ENCODE data around the gene URAD.

URAD gene

GRCh38 chr13:28000567-28000966, 12.1 kb upstream of the URAD start:
- DNase-seq (ENCODE audit: low read depth in 2 of 2) = no peak

DNA sequence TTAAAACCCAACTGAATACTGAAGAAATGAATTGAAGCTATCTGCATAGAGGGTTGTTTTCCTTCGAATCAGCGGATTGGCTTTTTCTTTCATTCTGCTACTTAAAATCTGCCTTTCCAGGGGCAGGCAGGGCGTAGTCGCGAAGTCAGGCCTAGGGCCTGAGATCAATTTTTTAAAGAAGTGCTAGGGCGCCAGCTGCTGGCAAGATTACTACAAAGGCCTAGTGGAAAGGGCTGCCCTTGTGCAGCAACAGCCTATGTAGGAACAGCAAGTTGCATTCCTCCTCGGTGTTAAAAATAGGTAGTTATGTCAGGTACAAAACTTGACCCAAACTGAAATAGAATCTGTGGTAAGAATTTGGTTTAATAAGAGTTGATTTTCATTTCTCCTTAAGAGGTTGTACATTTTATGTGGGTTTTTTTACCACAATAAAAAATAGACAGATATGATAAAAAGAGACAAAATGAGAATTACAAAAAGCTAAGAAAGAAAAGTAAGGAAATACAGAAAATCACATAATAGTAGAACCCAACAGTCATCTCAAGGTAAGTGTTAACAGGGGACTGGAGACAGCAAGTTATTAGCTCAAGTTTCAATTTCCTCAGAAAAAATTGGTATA, 9.5 kb upstream of the URAD start:
- peak in 1 of 2 experiments; percentile 6 for DNase-seq (ENCODE audit: low read depth in 2 of 2)

DNA sequence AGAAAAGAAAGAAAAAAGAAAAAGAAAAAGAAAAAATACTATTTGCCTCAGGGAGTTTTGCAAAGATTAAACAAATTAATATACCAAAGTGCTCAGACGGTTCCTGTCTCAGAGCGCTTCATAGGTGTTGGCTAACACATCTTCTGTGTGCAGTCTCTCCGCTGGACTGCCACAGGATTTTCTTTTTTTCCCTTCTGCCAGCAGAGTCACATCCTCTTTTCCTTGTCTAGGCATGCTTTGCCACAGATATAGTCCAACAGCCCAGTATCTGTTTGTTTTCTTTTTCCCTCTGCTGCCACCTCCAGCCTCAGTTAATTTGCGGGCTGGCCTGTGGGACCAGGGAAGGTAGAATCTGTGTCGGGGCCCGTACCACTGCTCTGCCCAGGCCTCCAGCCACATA, 3.4 kb upstream of the URAD start:
- no peak for DNase-seq (ENCODE audit: low read depth in 2 of 2)

- no peak for DNase-seq (ENCODE audit: low read depth in 2 of 2)
These were observed 2.9 kb downstream of the URAD start for GRCh38 chr13:27985600-27985999.

DNA sequence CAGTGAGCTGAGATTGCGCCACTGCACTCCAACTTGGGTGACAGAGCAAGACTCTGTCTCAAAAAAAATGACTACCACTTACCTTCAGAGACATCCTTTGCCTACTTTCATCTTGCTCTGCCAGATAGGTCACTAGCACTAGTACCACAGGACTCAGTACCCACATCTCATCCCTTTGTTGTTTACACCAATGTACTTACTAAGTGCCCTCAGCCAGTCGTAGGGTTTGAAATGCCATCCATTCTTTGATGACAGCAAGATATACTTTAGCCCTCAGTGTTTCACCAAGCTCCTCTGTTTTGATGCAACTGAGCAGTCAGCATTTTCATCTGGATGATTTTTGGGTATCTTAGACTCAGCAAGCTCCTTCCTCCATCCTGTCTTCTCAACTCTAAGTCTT, 6.1 kb downstream of the URAD start:
- no peak for DNase-seq (ENCODE audit: low read depth in 2 of 2)

DNA sequence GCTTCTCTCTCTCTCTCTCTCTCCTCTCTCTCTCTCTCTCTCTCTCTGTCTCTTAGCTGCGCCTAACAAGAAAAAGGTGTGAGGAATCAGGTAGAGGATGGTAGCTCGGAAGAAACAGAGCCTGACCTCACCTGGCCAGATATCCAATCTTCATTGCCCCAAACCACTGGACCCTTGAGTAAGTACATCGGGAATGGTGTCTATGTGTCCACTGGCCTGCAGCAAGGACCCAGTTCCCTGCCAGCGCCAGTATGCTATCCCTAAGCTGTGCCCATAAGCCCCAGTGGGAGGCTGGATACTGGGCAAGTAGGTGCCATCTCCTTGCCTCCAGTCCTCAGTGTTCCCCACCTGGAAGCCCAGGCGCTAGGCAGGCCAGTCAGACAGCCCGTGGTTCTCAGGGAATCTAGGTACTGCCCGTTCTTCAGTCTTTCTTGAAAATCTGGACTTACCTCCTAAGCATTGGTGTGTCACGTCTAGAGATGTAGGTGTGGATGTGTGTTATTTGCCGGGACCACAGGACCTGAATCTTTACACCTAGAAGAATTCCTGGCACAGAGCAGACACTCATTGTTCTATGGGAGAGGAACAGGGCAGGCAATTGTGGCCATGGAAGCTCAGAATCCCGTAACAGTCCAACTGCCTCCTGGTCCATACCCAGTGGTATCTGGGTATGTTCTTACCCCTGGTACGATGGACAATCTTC, 7.3 kb downstream of the URAD start:
- DNase-seq (ENCODE audit: low read depth in 2 of 2) = no peak

DNA sequence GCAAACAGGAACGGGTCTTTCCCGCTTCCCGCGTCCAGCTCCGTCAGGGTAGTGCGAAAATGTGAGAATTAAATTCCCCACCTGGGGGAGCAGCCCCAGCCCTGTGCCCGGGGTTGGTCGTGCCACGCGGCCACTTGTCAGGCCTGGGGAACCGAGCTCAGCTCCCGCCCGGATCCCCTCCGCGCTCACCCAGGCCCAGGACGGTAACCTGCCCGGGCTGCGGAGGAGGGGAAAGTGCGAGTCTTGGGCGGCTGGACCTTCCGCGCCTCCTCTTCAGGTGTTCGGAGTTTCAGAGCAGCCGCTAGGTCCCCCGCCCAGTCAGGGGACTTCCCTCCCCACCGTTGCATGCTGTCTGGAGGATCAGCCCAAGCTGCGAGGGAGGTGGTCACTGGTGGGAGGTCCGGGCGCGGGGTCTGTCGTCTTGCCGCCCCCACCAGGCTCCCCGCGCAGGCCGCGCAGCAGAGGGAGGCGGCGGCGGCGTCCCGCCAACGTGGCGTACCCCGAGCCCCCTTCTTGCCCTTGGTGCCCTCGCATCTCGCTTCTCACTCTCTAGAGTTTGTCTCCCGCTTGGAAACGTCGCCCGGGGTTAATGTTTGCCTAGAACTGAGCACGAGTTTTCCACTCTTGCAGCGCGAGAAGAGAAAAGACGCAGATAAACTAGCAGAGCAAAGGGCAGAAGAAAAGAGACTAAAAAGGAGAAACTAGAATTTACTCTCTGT, 8.1 kb downstream of the URAD start:
- DNase-seq (ENCODE audit: low read depth in 2 of 2) = no peak

DNA sequence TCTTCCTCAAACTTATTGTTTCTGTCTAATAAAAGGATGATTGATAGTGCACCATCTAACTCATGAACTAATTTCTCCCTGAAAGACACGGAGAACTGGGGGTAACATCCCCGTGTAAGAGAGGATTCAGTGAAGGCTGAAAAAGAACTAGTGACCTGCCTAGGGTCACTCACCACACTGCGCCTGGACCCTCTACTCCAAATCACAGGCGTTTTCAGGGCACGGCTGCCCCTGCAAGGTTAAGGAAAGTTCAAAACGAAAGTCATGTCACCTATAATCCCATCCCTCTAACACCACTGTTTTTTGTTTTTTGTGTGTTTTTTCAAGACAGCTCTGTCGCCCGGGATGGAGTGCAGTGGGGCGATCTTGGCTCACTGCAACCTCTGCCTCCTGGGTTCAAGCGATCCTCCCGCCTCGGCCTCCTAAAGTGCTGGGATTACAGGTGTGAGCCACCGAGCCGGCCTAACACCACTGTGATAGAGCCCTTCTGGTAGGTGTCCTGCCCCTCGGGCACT, 8.7 kb downstream of the URAD start:
- DNase-seq (ENCODE audit: low read depth in 2 of 2) = no peak

DNA sequence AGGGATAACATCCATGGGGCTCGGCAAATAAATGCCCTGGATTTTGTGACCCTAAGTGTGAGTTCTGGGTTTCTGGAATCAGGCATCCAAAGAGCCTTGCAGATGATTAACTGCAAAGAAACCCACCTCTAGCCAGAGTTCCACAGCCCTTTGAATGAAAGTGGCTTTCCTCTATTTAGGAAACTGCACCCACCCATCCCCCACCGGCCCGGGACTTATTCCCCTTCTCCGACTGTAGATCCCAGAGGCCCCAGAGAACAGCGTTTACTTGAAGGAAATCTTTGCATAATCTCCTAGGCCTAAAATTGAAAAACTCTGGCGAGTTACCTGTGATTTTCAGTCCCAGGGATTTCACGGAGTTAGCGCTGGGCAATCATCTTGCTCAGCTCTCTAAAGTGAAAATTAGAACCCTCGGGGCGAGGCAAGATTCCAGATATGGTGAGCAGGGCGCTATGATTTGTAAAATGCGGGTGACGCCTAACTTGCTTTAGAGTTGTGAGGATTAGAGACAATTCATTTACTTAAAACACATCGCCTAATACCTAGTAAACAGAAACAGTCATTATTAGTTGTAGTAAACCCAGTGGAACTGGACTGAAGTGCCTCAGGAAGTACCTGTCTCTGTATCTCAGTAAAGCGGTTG, 9.4 kb downstream of the URAD start:
- DNase-seq (ENCODE audit: low read depth in 2 of 2) = no peak

DNA sequence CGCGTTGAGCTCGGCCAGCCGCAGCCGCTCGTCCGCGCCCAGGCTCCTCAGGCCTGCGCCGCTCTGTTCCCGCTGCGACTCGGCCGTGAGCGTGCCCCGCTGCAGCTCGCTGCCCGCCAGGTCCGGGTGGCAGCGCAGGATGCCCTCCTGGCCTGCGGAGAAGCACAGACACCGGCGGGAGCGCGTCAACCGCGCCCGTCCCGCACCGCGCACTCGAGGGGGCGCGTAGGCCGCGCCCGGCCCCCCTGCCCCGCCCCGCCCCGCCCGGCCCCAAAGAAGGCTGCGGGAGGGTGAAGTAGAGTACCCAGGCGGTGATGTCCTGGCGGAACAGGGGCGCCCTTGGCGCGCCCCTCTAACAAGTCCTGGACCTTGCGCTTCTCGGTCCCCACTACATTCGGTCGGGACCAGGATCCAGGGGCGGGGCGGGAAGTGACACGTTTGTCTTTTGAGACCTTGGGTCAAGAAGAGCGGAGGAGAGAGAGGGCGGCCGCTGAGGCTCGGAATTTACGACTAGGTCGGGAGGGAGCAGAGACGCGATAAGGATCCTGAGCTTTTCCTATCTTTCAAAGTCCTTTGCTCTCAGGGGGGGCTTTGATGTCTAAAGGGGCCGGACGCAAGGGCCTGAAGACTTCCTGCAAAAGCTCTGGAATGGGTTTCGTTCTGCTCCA, 10.1 kb downstream of the URAD start:
- DNase-seq (ENCODE audit: low read depth in 2 of 2) = no peak

DNA sequence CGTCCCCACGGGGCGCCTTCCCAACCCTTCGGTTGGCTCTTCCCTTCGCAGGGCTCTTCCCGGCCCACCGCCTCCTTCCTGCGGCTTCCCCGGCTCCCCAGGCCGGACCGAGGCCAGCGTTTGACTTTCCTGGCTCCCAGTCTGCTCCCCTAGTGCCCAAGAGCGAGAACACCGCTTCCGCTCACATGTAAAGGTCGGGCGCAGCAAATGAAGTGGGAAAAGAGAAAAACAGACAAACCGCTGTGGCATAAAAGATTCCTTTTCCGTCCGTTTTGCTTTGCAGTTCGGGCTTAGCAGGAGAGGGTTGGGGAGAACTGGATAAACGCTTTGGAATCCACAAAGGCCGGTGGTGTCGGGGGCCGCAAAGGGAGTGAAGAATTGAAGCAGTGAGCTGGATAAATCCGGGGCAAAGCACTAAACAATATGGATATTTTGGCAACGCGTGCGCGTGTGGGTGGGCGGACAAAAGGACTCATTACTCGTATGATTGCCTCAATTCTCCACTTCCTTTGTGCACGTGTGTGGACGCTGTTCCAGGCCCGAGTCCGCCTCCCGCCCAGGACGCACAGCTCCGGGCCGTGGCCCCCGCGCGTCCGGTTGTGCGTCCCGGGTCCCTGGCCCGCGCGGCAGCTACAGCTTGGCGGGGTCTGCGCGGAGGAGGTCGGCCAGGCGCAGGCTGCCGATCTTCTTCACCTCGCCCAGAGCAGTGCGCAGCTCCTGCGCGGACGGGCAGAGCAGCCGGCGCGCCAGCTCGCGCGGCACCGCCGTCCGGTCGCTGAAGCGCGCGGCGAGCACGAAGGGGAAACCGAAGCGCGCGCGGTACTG, 10.8 kb downstream of the URAD start:
- DNase-seq (ENCODE audit: low read depth in 2 of 2) = no peak

DNA sequence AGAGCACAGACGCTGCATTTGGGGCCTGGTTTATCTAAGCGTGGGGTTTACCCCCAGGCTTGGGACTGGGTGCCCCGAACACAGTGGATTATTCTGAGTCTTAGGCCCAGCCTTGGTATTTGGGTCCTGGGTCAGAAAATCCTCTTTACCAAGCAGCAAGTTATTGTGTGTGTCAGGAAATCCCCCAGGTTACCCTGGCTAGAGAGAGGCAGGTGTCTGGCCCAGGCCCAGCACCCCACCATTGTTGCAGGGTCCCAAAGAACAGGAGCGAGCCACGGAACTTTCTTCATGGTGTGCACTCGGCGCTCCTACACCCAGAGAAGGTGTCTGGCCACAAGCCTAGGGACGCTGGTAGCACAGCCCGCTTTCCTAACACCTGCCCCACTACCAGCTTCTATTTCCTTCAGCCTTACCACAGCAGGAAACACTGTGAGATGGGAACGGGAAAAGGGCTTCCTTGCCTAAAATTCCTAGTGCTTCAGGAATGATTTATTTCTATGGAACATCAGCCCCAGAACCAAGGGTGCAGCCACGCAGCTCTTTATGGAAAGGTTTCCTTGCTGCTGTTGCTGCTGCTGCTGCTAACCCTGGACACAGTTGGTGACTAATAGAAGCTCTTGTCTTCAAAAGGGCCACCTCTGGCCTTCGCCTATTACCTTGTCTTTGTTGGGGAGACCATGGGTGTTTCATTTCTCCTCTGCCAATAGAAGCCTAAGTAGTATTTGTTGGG, 12.0 kb downstream of the URAD start:
- DNase-seq (ENCODE audit: low read depth in 2 of 2) = no peak

- no peak for DNase-seq (ENCODE audit: low read depth in 2 of 2)
These were observed 12.7 kb downstream of the URAD start for GRCh38 chr13:27975564-27976361.

GRCh38 chr13:27973961-27974662, 14.4 kb downstream of the URAD start:
- no peak for DNase-seq (ENCODE audit: low read depth in 2 of 2)

- DNase-seq (ENCODE audit: low read depth in 2 of 2) = no peak
These were observed 15.2 kb downstream of the URAD start for GRCh38 chr13:27973291-27973690.

GRCh38 chr13:27972478-27972820, 16.0 kb downstream of the URAD start:
- no peak for DNase-seq (ENCODE audit: low read depth in 2 of 2)

DNA sequence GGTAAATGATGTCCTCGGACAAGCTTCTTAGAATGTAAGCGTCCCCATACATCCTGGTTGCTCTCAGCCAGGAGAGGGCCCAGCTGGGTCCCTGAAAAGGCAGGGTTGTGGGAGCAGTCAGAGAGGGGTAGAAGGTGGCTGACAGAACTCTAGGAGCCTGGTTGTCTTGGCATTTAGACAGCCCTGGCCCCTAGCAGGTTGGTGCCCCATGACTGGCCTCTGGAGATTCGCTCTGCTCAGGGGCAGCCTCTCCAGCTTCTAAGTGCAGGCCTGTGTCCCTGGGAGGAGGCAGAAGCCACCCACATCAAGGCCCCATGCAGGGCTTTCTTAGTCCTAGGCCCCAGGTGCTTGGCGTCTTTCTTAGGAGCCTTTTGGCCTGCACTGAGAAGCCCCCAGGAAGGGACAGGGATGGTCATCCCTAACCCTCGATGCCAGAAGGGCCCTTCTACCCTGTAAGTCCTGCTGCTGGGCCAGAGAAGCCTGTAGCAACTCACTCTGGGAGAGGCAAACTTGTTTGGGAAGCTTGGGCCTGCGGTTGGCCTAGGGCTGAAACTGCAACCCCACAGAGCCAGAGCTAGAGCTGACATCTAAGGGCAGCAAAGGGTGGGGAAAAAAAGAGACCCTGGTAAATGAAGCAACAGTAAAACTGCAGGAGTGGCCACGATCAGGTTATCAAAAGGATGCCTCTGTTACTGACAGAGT, 16.6 kb downstream of the URAD start:
- DNase-seq (ENCODE audit: low read depth in 2 of 2) = no peak

DNA sequence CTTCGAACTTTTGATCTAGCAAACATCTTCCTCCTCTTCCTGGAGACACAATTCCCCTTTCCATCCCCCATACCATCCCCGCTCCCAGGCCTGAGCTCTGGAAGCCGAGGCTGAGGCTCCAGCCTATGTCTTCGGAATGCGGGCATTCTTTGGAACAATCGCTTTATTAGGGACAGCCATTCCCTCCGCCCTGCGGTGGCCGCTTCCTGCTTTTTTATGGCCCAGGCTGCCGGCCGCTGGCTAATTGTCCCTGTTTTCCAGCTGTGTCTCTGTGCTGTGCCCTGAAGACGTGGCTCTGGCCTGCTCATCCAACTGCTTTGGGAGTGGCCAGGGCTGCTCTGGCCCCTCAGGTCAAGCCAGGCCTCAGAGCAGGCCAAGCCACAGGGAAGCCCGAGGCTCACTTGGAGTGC, 17.3 kb downstream of the URAD start:
- no peak for DNase-seq (ENCODE audit: low read depth in 2 of 2)
